Kidney tubule cell (primary cell): ENCODE data around the gene HLA-F.

Experiments
- DNase-seq: peaks from one replicate; pipeline ENCODE4 v3.0.0-alpha.2; 2018; ENCODE audit warnings: low spot score

The HLA-F gene

DNA sequence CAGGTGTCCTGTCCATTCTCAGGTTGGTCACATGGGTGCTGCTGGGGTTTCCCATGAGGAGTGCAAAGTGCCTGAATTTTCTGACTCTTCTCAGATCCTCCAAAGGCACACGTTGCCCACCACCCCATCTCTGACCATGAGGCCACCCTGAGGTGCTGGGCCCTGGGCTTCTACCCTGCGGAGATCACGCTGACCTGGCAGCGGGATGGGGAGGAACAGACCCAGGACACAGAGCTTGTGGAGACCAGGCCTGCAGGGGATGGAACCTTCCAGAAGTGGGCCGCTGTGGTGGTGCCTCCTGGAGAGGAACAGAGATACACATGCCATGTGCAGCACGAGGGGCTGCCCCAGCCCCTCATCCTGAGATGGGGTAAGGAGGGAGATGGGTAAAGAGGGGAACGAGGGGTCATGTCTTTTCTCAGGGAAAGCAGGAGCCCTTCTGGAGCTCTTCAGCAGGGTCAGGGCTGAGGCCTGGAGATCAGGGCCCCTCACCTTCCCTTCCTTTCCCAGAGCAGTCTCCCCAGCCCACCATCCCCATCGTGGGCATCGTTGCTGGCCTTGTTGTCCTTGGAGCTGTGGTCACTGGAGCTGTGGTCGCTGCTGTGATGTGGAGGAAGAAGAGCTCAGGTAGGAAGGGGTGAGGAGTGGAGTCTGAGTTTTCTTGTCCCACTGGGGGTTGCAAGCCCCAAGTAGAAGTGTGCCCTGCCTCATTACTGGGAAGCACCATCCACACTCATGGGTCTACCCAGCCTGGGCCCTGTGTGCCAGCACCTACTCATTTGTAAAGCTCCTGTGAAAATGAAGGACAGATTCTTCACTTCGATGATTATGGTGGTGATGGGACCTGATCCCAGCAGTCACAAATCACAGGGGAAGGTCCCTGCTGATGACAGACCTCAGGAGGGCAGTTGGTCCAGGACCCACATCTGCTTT lies 2.0 kb downstream of the HLA-F start:
- DNase-seq = no peak

DNA sequence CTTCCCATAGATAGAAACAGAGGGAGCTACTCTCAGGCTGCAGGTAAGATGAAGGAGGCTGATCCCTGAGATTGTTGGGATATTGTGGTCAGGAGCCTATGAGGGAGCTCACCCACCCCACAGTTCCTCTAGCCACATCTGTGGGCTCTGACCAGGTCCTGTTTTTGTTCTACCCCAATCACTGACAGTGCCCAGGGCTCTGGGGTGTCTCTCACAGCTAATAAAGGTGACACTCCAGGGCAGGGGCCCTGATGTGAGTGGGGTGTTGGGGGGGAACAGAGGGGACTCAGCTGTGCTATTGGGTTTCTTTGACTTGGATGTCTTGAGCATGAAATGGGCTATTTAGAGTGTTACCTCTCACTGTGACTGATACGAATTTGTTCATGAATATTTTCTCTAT lies 2.8 kb downstream of the HLA-F start:
- DNase-seq = no peak

DNA sequence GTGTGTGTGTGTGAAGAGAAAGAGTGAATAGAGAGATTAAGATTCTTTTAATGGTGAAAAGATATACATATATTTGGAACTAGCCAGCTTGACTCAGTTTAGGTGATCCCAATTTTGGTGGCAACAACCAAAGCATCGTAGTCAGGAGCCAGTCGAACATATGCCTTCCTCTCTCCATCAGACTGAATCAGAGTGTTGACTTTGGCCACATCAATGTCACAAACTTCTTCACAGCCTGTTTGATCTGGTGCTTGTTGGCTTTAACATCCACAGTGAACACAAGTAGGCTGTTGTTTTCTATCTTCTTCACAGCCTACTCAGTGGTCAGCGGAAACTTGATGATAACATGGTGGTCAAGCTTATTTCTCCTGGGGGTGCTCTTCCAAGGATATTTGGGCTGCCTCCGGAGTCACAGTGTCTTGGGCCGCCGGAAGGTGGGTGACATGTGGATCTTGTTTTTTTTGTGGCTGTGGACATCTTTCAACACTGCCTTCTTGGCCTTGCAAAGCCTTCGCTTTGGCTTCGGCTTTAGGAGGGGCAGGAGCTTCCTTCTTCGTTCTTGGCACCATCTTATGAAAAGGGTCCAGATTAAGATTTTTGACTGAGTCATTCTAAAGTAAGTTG lies 3.4 kb downstream of the HLA-F start:
- no peak for DNase-seq

DNA sequence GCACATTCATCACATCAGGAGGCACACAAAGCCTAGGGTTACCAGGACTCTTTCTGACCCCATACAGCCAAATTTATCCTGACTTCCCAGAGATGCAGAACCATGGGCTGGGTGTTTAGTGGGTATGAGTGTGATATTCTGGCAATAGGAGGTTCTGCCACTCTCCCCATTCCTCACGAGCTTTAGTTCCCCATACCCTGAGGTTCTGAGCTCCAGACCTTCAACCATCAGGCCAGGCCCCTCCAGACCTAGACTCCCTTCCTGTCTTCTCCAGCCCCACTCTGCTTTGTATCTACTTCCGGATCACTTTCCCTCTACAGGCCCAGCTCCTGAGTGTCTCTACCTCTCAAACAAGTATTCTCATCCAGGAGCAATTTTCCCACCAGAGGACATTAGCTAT lies 4.4 kb downstream of the HLA-F start:
- DNase-seq = no peak

DNA sequence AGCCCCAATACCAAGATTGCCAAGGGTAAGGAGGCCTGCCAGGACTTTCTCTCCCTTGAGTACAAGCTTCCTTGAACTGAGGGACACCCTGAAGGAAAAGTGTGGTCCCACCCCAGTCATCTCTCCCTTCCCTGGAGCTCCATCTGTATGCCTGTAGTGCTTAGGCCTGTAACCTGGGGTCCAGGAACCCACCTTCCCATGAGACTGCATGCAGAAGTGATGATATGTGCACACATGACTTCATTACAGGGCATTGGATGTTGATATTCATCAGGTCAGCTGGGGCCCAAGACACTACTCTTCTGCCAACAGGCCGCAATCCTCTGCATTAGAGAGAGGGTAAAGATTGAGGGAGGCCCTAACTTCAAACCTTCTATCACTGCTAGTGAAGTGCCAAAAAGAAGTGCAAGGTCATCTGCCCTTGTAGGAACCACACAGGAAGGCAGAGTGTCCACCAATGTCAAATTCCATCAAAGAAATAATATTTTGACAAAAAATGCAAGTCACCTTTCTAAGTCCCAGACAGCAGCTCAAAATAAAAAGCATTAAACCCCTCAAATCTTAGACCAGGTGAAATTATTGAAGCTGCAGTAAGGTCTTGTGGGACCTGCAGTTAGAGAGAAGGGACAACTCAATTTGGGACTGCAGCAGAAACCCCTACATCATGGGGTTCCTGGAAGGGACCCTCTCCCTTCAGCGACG lies 5.1 kb downstream of the HLA-F start:
- DNase-seq = no peak

DNA sequence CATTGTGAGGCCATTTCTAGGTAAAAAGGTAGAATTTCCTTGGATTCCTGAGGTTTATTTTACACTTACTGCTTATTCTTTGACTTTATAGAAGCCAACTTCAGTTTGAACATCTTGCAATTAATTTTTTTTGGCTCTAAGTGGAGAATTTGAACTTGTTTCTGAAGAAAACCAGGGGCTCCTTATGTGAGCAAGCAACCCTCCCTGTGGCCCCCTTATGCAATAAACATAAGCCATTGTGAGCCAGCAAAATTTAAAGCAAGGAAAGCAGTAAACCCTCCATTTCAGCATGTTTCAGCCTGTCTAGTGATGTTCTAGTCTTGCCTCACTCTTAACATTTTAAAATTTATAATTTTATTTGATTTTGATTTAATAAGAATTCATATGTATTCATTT lies 5.6 kb downstream of the HLA-F start:
- no peak for DNase-seq

DNA sequence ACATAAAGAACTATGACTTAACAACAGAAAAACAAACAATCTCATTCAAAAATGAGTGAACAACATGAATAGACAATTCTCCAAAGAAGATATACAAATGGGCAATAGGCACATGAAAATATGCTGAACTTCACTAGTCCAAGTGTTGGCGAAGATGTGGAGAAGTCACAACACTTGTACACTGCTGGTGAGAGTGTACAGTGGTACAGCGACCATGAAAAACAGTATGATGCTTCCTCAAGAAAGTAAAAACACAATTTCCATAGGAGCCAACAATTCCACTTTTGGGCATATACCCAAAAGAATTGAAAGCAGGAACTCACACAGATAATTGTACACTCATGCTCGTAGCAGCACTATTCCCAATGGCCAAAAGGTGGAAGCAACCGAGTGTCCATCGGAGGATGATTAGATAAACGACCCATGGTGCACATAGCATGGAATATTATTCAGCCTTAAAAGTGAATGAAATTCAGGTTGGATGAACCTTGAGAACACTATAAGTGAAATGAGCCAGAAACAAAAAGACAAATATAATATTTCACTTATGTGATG lies 6.6 kb downstream of the HLA-F start:
- DNase-seq = no peak

DNA sequence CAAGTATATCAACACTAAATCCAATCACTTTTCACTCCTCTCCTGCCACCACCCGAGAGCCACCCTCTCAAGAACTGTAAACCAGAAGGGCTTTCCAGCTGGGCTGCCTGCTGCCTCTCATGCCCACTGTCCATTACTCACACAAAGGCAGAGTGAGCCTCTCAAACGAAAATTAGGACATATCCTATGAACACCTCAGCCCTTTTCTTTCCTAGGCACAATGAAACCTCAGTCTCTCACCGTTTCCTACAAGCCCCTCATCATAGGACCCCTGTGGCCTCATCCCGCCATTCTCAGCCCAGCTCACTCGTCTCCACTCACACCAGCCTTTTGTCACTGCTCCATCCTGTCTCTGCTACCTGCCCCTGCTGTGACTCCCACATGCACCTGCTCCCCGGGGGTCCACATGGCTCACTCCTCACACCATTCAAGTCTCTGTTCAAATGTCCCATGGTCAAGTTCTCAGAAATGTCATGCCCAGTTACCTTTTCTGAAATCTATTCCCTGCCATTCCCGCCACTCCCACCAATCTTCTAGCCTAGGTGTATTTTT lies 7.4 kb downstream of the HLA-F start:
- no peak for DNase-seq

DNA sequence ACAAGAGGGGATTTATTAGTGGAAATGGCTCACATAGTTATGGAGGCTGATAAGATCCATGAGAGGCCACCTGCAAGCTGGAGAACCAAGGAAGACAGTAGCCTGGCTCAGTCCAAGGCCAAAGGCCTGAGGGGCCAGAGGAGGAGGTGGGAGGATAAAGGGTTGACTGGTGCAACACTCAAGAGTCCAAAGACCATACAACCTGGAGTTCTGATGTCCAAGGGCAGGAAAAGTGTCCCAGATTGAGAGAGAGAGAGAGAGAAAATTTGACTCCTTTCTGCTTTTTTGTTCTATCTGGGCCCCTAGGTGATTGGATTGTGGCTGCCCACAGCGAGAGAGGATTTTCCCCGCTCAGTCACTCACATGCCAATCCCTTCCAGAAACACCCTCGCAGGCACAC lies 8.0 kb downstream of the HLA-F start:
- DNase-seq = no peak

DNA sequence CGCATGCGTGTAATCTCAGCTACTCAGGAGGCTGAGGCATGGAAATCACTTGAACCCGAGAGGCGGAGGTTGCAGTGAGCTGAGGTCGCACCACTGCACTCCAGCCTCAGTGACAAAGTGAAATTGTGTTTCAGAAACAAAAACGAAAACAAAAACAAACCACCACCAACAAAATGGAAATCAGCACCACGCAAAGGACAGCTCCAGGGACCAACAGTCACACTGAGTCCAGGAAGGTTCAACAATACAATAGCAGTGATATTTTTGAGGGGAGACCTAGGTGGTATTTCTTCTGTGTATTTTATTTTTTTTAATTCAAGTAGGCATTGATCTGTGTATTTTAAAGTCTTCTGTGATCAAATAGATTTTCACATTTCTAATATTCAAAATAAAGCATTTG lies 9.8 kb downstream of the HLA-F start:
- no peak for DNase-seq

DNA sequence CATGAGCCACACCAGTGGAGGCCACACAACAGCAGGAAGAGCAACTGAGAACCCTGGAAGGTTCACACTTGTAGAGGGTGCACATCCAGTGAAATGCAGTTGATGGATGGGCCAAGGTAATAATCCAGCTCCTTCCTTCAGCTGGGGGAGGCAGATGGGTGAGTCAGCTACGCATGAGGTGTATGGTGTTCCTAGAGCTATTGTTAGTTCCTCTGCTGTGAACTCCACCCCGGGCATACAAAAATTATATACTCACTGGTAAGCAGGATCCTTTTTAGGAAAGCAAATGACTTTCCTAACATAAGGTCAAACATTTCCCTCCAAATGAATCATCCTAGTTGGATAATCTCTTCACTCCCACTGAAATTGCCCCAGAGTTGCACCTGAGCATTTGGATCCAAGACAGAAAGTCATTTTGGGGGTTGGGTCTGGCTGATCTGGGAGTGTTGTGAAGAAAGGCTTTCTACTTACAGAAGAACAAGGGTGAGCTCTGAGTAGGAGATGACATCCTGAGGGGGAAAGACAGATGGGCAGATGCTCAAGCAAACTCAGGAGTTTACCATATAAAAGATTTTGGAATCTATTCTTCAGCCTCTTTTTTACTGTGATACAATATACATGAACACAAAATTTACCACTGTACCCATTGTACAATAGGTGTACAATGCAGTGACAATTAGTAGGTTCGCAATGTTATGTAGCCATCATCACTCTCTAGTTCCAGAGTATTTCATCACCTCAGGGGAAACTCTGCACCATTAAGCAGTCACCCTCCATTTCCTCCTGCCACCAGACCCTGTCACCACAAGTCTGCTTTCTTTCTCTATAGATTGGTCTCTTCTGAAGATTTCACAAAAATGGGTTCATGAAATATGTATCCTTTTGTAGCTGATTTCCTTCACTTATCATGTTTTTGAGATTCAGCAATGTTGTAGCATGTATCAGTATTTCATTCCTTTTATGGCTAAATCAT lies 11.1 kb downstream of the HLA-F start:
- peak; percentile 27 for DNase-seq

DNA sequence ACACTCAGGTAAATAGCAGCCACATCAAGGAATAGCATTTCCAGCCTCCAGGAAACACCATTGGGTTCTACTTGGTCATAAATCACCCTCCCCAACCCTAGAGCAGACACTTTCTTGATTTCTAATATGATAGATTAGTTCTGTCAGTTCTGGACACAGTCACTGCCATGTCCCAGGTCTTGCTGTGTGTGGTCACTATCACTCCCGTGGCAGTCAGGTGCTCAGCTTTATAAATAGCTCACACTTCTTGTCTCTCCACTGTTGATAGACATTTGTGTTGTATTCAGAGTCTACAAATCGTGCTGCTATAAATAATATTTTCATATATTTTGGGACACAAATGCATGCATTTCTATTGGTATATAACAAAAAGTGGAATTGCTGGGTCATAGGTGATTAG lies 13.3 kb downstream of the HLA-F start:
- no peak for DNase-seq

DNA sequence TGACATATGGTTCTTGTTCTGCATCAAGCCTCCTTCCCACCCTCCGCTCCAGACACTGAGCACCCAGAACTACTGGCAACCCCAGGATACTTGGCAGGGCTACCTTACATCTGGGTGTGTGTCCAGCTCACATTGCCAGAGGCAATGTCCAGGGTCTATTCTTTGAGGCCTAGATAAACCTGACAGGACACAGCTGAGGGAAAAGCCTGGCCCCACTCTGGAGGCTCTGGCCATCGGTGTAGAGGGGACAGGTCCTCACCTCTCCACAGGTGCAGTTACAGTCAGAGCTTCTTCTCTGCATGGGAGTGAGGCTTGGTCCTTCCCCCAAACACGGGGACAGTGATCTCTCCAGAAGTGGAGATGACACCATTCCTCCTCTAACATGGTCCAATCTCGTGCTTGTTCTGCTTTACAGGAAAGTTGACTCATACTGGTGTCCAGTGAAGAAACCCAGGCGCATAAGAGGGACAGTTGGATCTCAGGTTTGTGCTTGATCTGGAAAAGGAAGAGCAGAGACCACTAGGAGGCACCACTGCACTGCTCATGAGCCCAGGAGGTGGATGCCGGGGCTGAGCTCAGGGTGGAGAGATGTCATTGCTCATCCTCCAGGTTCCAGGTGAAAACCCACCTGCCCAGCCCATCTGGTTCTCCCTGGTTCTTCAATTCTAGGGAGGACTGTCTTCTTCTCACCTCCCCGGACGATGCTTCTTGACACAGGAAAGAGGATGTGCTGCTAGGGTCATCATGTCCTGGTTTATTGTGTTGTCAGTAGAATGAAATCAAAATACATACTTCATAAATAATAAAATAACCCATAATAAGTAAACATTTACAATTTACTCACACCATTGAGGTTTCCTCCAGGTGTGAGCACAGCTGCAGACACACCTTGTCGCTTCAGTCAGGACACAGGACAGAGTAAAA lies 14.7 kb downstream of the HLA-F start:
- peak; percentile 81 for DNase-seq

DNA sequence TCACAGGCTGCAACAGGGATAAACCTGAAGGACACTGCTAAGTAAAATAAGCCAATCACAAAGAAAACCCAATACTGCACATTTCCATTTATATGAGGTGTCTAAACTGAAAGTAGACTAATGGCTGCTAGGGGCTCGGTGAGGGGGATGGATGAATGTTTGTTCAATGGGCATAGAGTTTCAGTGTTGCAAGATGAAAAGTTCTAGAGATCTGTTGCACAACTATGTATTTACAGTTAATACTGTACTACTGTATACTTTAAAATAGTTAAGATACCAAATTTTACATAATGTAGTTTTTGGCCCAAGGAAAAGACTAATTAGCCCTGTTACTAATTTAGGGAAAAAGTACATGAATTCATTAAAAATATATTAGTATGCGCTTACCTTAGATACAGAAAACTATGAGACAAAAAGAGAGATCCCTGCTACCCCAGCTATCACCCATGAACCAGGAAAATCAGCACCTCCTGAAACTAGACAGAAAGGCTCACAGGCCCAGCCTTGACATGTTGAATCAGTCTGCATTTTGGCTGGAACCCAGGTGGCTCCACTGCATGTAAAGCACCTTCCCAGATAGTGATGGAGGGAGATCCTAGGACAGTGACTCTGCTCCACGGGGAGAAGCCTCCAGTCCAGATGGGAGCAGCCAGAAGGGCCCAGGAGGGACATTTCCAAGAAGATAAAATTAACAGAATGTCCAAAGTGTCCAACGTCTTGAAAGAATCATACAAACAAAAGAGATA lies 16.1 kb downstream of the HLA-F start:
- DNase-seq = no peak

DNA sequence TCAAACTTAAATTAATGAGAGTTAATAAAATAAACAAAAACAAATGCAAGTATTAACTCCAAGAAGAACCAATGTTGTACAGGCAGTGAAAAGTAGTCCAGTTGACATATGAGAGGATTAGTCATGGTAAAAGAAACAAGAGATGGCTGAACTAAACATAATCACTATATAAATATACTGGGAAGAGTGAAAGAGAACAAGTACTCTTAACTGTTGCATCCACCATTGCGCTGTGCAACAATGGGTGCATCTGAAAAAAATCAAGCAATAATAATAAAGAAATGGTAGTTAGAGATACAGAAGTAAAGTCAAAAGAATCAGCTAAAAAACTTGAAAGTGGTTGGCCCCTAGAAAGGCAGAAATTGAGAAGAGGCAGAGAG lies 16.6 kb downstream of the HLA-F start:
- DNase-seq = no peak

DNA sequence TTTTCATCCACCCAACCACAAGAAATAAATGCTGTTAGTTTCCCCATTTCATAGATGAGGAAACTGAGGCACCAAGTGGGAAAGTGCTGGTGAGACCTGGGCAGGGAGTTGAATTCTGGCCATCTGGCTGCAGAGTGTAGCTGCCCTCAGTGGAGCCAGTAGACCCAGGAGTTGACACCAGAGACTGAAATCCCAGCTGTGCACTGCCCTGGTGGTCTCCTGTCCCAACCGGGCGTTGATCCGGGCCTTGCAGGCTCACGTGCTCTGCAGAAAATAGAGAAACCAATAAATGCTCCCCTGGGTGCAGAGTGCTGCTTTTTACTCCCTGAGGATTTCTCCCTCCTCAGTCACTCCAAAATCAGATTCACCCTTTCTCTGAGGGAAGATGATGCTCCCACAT lies 18.4 kb downstream of the HLA-F start:
- DNase-seq = no peak

DNA sequence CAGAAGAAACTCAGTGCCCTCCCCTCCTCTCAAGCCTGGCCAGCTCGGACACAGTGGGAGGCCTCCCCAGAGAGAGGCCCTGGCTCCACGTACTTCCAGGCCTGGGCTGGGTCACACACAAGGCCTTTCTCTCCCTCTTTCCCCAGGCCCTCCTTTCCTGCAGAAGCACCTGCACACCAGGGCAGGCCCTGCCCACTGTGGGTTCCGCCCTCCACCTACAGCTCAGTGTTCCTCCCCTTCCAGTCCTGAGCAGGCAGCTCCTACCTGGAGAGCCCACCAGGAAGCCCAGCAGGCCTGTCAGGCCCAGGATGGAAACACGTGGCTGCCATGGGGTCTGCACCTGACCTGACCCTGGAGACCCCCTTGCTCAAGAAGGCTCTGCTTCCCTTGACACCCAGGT lies 18.9 kb downstream of the HLA-F start:
- DNase-seq = no peak

DNA sequence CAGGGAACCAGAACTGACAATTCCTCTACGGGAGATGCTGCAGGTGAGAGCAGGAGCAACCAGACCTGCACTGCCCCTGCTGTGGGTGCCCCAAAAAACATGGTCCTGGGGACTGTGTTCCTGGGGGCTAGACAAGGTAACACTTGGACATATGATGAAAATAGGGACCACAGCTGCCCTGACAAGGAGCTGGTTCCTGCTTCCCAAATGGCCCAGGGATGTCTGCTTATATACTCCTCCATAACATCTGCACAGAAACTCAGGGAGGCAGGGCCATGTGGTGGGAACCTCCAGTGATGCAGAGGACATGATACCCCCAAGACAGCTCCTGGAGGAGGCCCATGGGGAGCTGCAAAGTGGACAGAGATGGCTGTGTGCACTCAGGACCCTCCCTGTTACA lies 19.8 kb downstream of the HLA-F start:
- no peak for DNase-seq

DNA sequence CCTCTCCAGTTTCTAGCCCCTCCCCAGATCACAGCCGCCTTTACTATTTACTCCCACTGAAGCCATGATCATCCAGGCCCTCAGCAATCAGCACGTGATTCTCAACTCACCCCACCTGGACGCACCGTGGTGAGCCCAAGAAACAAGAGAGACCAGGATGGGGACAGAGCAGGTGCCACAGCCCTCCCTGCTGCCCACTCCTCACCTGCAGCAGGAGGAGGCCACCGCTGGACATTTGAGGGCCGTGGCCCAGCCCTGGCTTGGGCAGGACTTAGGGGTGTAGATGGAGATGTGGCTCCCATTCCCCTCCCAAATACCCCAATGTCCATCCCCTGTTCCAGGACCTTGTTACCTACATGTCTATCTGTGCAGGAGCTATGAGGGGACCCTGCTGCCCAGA lies 20.3 kb downstream of the HLA-F start:
- DNase-seq = no peak
